HCT116 (cell line): Measurements from ENCODE around the gene IMMT.

Source experiments
- EZH2 ChIP-seq: fragments of 200-600 bp; sonication (generic); IDR thresholded peaks from 2 replicates; pipeline ENCODE4 v1.6.1; 2017; ENCODE audit warnings: antibody characterized with exemption, mixed run types
- POLR2A ChIP-seq: IDR thresholded peaks from 2 replicates; pipeline ENCODE4 v1.7.0; 2011; ENCODE audit warnings: borderline replicate concordance; ENCODE audit not compliant: insufficient read depth, insufficient read length; ENCODE audit errors: extremely low read depth
- POLR2AphosphoS5 ChIP-seq: IDR thresholded peaks from 2 replicates; pipeline ENCODE4 v1.6.1; 2011; ENCODE audit warnings: mild to moderate bottlenecking, low read depth, low read length, moderate library complexity
- REST ChIP-seq: IDR thresholded peaks from 2 replicates; pipeline ENCODE4 v1.6.1; 2012; ENCODE audit warnings: low read depth
- SIN3A ChIP-seq: IDR thresholded peaks from 2 replicates; pipeline ENCODE4 v1.6.1; 2012; ENCODE audit warnings: low read depth
- YY1 ChIP-seq: IDR thresholded peaks from 2 replicates; pipeline ENCODE4 v1.6.1; 2011; ENCODE audit warnings: low read length, low read depth, moderate library complexity, mild to moderate bottlenecking; ENCODE audit not compliant: insufficient replicate concordance; ENCODE audit errors: extremely low read depth
- ZFX ChIP-seq: fragments of 450-650 bp; IDR thresholded peaks from 2 replicates; pipeline ENCODE4 v1.6.1; 2017
- TF ChIP-seq, protein P1 (sequence below), 3 experiments: fragments of 200-600 bp in 1 of 3; sonication (generic) in 1 of 3; IDR thresholded peaks in 2 of 3; conservative IDR thresholded peaks in 1 of 3; 2 replicates each; pipeline ENCODE4 v1.5.1; 2012 to 2017; ENCODE audit warnings: low read depth in 2 of 3, low read length in 2 of 3, antibody characterized with exemption in 1 of 3, borderline replicate concordance in 1 of 3, control low read depth in 1 of 3, mild to moderate bottlenecking in 1 of 3, mixed read lengths in 1 of 3, mixed run types in 1 of 3, moderate library complexity in 1 of 3; ENCODE audit not compliant: insufficient read depth in 1 of 3

GRCh38 chr2:86136141-86136540 is 59.1 kb downstream of the IMMT start:
- no peak for TF ChIP-seq ZFX
- no peak for TF ChIP-seq POLR2A
- TF ChIP-seq YY1: no peak
- TF ChIP-seq EZH2: no peak
- TF ChIP-seq POLR2AphosphoS5: no peak
- TF ChIP-seq, protein P1, sequence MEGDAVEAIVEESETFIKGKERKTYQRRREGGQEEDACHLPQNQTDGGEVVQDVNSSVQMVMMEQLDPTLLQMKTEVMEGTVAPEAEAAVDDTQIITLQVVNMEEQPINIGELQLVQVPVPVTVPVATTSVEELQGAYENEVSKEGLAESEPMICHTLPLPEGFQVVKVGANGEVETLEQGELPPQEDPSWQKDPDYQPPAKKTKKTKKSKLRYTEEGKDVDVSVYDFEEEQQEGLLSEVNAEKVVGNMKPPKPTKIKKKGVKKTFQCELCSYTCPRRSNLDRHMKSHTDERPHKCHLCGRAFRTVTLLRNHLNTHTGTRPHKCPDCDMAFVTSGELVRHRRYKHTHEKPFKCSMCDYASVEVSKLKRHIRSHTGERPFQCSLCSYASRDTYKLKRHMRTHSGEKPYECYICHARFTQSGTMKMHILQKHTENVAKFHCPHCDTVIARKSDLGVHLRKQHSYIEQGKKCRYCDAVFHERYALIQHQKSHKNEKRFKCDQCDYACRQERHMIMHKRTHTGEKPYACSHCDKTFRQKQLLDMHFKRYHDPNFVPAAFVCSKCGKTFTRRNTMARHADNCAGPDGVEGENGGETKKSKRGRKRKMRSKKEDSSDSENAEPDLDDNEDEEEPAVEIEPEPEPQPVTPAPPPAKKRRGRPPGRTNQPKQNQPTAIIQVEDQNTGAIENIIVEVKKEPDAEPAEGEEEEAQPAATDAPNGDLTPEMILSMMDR (IDR thresholded peaks at IDR 0.05 in 2 of 3, conservative IDR thresholded peaks at IDR 0.05 in 1 of 3; ENCODE audit: borderline replicate concordance in 1 of 3, insufficient read depth in 1 of 3, low read depth in 2 of 3, low read length in 2 of 3): no peak
- no peak for TF ChIP-seq SIN3A
- no peak for TF ChIP-seq REST
